ENCODE measurements around the gene DCUN1D3. TPM values are rescaled to one million over a fixed set of nuclear protein-coding genes. Genes with fewer than 3 reads are reported as not detected.

DCUN1D3 gene
- total and polyA plus RNA-seq, 9 donors, result 2.6 to 18.2 (median 12.2) TPM

GRCh38 chr16:20830372-20830771 is 69.8 kb downstream of the DCUN1D3 start:
- no peaks in the 10 kb centered on the region for H3K9me3 ChIP-seq
- H3K4me3 ChIP-seq, result no peak overlapping the region
- no peaks in the 10 kb centered on the region for H3K4me1 ChIP-seq (ENCODE audit: insufficient read depth)
- no peaks in the 10 kb centered on the region for H3K27me3 ChIP-seq
- no peak overlapping the region for H3K27ac ChIP-seq
- H3K36me3 ChIP-seq, result no peaks in the 10 kb centered on the region
- intact Hi-C loops (cut with DNase I), result no loop called here
- whole genome bisulfite sequencing, 3 donors, result 83 to 85% (median 83%) methylated on average over 1 of the region's 1 CpG
- DNase-seq, result no peak
- TF ChIP-seq EP300 (IDR thresholded peaks at IDR 0.05) (no peak), CTCF (IDR thresholded peaks at IDR 0.05) (no peak), POLR2A (IDR thresholded peaks at IDR 0.05) (no peak)

- no peaks in the 10 kb centered on the region for H3K36me3 ChIP-seq
- H3K27me3 ChIP-seq, result no peaks in the 10 kb centered on the region
- H3K4me3 ChIP-seq, result no peak overlapping the region
- H3K9me3 ChIP-seq, result no peaks in the 10 kb centered on the region
- DNase-seq, result no peak
- no peaks in the 10 kb centered on the region for H3K4me1 ChIP-seq (ENCODE audit: insufficient read depth)
- intact Hi-C loops (cut with DNase I), result no loop called here
- TF ChIP-seq CTCF (IDR thresholded peaks at IDR 0.05), result no peak
- no peak for TF ChIP-seq POLR2A (IDR thresholded peaks at IDR 0.05)
- no peak for TF ChIP-seq EP300 (IDR thresholded peaks at IDR 0.05)
- WGBS, 3 donors, result 94 to 98% (median 96%) methylated on average over 1 of the region's 1 CpG
- H3K27ac ChIP-seq, result no peak overlapping the region
Observed at GRCh38 chr16:20829536-20829935, 70.6 kb downstream of the DCUN1D3 start.

GRCh38 chr16:20826039-20826566 is 74.1 kb downstream of the DCUN1D3 start:
- Histone ChIP-seq H3K4me1 (ENCODE audit: insufficient read depth) (no peaks in the 10 kb centered on the region), H3K27me3 (no peaks in the 10 kb centered on the region), H3K4me3 (no peak overlapping the region), H3K36me3 (no peaks in the 10 kb centered on the region), H3K9me3 (no peaks in the 10 kb centered on the region), H3K27ac (no peak overlapping the region)
- whole genome bisulfite sequencing, 3 donors, result 48 to 72% (median 56%) methylated on average over 3 of the region's 3 CpGs
- TF ChIP-seq CTCF (IDR thresholded peaks at IDR 0.05) (no peak), EP300 (IDR thresholded peaks at IDR 0.05) (no peak), POLR2A (IDR thresholded peaks at IDR 0.05) (no peak)
- intact Hi-C loops (cut with DNase I), result no loop called here
- DNase-seq, result no peak

- TF ChIP-seq EP300 (IDR thresholded peaks at IDR 0.05) (no peak), CTCF (IDR thresholded peaks at IDR 0.05) (no peak), POLR2A (IDR thresholded peaks at IDR 0.05) (no peak)
- Histone ChIP-seq H3K36me3 (no peaks in the 10 kb centered on the region), H3K27ac (no peak overlapping the region), H3K4me3 (no peak overlapping the region), H3K4me1 (ENCODE audit: insufficient read depth) (no peaks in the 10 kb centered on the region), H3K9me3 (no peaks in the 10 kb centered on the region), H3K27me3 (no peaks in the 10 kb centered on the region)
- DNase-seq, result no peak
- WGBS, 3 donors, result 83 to 89% (median 84%) methylated on average over 3 of the region's 3 CpGs
- intact Hi-C loops (cut with DNase I), result no loop called here
Observed at GRCh38 chr16:20822521-20823325, 77.4 kb downstream of the DCUN1D3 start.
